Kidney tubule cell (primary cell): ENCODE results near the gene SLC2A13.
"Not testable (repeated sequence)": the region's sequence is repeated elsewhere in the genome, so short reads cannot be mapped to it uniquely, and the experiment has no call there.

Source experiments
- DNase-seq: peaks from one replicate; pipeline ENCODE4 v3.0.0-alpha.2; 2018; ENCODE audit warnings: low spot score

SLC2A13 gene

DNA sequence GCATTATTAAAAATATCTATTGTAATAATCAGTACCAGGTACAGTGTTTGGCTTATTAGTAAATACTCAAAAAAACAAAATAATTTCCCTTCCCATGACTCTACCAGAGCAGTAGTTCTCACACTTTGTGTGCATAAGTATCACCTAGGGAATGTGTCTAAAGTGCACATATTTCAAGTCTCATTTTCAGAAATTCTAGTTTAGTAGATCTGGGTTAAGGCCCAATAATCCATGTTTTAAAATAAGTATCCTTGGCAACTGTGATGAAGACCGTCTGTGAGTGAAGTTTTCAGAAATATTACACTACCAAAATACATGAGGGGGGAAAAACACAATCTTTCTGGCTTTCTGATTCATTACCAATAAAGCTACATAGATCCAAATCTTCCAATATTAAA lies 237.6 kb downstream of the SLC2A13 start:
- no peak for DNase-seq

DNA sequence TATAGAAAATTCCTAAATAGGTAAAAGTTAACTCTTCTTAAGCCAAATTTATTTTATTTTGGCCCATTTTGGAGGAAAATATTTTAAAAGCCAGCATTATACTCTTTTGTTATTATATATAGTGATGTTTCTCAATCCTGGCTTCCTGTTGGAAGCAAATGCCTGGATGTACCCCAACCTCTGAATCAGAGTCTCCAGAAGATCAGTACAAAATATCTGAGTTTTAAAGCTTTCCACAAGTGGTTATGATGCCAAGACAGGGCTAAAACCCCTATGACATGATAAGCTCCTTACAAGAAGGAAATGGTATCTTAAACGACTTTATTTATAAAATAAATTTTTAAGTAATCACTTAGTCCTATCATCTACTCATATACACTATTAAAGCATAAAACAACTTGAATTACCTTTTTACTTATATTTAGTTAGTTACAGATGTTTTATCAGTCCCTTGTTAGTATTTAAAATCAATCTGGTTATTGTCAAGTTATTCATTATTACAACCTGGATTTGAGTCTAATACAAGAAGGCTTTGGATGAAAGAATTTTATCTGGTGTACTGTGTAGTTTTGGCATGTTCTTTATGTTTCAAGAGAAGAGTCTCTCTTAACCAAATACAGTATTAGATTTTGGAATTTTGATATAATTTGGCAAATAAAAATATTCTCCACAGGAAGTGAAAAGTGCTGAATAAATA lies 238.1 kb downstream of the SLC2A13 start:
- DNase-seq: no peak

DNA sequence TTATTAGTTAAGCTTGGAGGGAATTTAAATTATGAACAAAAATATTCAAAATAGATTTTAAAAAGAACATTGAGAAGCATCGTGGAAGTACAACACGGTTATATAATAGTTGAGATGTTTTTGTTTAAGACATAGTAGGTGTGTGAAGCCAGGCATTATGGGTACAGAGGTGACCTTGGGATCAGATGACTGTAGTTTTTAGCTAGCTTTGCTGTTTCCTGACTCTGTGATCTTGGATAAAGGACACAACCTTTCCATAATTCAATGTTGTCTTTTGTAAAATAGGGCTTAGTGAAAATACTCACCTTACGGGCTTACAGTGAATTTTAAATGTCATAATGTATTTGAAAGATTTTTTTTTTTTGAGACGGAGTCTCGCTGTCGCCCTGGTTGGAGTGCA lies 239.7 kb downstream of the SLC2A13 start:
- no peak for DNase-seq

DNA sequence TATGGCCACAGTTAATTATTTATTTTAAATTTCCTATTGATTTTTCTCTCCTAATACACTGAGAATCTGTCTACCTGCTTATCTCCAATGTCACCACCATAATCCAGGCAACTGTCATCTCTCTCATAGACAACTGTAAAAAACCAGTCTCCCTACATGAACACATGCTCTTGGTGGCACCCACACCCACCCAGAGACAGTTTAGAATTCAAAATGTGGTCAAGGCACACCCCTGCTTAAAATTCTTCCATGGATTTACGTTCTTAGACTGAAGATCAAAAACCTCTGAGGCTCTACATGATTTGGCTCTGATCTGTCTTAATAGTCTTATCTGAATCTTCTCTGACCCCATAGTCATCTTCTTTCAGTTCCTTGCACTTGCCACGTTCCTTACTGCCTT lies 245.2 kb downstream of the SLC2A13 start:
- no peak for DNase-seq

DNA sequence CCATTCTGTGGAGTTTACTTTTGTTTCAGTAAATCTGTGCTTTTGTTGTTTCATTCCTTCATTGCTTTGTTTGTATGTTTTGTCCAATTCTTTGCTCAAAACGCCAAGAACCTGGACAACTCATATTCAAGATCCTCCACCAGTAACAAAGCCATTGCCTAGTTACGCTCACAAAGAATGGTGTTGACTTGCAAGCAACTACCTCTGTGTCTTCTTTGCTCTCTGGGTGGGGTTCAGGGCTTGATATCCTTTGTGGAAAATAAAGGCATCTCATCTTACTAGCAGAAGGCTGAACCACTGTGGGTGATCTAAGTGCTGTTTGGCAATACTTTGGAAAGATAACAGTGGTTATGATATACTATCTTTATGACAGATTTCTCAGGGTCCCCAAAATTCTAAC lies 252.9 kb downstream of the SLC2A13 start:
- DNase-seq: no peak

DNA sequence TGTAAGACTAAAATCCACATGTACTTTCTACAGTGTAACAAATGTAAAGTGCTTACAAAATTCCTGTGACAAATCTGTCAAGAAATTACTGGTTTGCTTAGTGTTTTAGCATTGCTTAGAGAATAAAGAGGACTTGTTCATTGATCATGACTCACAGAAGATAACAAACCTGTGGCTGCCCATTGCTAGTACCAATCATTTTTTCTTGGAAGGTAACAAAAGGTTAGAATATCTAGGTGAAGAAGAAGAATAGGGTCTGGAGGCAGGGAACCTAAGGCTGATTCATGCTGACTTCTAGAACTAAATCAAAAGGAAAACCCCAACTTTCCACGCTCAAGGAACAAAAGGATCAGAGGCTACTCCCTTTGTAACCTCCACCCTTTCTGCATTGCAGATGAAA lies 253.5 kb downstream of the SLC2A13 start:
- DNase-seq: peak; percentile 34

DNA sequence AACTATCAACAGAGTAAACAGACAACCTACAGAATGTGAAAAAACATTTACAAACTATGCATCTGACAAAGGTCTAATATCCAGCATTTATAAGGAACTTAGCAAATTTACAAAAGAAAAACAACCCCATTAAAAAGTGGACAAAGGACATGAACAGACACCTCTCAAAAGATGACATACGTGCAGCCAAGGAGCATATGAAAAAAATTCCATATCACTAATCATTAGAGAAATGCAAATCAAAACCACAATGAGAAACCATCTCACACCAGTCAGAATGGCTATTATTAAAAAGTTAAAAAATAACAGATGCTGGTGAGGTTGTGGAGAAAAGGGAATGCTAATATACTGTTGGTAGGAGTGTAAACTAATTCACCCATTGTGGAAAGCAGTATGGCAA lies 257.7 kb downstream of the SLC2A13 start:
- peak; percentile 11 for DNase-seq

DNA sequence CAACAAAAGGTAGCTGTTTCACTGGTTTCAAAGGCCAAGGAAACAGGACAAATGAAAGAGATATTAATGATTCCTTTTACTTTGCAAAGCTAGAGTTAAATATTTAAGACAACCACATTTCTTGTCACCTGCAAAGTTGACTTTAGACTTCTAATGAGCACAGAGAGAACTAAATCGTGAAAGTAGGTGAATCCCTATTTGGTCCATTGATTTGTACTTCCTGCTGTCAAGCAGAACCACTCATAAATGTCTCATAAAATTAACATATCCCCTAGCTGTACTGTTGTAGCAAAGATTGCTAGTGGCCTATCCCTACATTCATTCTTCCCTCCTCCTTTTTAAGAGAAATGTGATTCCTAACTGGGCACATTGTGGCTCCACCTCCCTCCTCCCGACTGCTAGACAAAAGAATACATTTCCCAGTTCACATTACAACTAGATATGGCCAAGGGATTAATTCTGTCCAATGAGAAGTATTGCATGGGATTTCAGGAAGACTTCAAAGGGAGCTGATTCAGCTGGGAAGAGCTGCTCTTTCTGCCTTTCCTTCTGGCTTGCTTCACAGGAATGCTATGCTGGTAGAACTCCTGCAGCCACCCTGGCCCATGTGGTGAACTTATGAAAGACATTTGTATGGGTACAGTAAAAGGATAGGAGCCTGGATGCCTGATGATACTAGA lies 258.8 kb downstream of the SLC2A13 start:
- peak; percentile 76 for DNase-seq

DNA sequence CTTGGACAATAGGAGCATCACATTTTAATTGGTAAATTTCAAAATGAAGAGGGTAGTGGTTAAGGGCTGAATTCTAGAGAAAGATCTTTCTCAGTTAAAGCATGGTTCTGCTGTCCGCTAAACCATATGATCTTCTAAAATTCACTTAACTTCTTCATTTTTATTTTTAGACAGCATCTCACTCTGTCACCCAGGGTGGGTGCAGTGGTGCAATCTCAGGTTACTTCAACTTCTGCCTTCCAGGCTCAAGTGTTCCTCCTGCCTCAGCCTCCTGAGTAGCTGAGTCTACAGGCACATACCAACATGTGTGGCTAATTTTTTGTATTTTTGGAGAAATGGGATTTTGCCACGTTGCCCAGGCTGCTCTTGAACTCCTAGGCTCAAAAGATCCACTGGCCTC lies 259.6 kb downstream of the SLC2A13 start:
- no peak for DNase-seq

DNA sequence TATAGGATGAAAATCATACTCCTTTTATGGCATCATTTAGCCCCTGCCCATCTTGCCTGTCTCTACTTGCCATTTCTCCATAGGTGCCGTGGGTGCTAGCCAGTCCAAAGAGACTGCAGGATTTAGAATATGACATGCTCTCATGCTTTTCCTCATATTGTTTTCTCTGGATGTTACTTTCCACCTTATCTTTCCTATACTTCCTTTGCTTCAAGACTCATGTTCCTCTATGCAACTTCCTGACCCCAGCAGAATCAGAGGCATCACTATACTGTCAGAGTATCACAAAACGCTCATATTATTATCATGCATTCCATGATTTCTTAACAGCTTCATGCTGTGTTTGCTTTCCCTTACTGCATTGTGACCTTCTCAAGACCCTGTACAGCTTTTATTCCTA lies 265.5 kb downstream of the SLC2A13 start:
- DNase-seq: no peak

DNA sequence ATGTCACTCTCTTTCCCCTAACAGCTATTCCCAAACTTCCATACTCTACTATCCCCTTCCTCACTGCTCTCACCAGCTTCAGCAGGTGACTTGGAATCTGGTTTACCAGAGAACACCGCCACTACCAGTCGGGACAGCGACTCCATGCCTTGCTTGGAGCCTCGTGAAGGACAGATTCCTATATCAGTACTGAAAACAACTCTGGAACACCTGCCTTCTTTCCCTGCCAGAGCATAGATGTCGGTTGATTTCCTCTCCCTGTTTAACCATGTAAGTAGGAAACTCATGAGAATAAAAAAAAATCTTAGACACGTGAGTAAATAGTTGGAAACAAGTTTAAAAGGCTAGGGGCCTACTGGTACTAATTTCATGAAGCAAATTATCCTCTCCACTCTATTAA lies 266.8 kb downstream of the SLC2A13 start:
- no peak for DNase-seq

DNA sequence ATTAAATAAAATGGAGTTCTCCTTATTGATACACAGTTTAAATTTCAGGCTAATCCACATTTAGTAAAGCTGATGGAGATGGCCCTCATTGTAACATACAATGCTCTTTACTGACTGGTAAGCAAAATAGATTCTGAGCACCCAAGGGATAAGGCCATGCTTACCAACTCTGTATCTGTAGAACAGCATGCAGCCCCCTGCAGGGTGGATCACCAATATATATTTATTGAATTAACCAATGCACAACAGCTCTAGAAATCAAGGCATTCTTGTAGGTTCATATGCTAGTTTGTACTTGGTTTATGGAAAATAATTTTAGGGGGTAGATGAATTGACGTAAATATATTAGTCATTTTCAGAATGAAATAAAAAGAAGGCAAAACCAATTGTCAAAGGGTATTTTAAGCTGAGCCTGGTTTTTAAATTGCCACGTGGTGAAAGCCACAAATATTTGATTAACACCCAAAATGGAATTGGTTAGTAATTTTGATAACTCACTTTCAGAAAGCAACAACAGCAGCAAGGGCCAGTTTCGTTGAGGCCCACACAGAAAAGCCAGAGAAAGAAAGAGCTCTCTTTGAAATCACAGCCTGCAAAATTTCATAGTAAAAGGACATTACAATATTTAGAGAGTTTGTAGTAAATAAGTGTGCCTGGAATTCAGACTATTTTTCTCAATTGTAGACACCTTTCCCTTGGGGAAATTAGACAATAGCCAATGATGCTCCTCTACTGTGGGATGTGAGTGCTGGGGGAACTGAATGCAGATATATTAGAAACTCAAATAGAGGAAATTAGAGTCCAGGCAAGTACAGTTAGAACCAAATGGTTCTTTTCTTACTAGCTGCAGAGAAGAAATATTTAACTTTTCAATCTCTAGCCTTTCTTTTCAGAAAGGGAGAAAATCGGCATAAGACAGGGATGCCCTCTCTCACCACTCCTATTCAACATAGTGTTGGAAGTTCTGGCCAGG lies 270.1 kb downstream of the SLC2A13 start:
- no peak for DNase-seq

DNA sequence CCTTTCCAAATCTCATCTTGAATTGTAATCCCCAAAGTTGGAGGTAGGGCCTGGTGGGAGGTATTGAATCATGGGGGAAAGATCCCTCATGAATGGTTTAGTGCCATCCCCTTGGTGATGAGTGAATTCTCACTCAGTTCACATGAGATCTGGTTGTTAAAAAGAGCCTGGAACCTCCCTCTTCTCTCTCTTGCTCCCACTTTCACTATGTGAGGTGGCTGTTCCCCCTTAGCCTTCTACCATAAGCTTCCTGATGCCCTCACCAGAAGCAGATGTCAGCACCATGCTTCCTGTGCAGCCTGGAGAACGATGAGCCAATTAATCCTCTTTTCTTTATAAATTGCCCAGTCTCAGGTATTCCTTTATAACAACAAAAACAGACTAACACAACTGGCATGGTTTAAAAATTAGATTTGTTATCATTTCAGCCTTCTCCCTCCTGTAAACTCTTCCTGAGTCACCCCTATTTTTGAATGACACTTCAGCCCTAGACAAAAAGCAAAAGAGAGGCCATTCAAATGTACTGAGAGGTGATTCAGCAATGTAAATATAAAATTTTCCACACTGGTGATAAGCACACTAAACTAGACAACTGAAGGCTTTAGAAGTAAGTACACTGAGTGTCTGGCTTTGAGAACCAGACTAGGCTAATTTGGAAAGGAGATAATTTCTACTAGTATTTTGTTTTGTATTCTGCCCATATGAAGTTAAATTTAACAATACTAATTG lies 274.1 kb downstream of the SLC2A13 start:
- DNase-seq: peak; percentile 38

DNA sequence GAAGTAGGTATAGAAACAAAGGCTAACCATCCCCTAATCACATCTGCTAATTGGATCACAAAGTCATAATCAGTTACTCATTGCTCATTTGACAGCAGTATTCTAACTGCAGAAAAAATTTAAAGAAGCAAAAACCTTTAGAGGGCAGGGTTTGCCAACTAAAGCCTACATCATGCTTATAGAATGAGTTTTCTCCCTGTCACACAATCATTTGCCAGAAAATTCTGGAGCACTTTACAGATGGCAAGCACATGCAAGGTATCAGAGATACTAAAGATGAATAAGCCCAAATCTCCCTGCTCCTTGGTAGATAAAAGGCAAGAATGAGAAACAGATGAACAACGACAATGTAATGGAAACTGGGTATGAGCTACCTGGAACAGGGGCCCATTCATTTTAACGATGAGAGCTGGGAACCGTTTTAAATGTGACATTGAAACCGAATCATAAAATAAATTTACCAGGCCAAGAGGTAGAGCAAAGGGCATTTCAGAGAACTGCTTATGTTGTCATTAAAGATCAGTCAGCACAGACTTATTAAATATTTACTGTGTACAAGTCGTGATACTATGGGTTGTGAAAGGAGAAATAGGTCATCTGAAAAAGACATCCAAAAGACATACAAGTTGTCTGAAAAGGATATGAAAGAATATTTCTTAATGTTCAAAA lies 274.9 kb downstream of the SLC2A13 start:
- DNase-seq: no peak

DNA sequence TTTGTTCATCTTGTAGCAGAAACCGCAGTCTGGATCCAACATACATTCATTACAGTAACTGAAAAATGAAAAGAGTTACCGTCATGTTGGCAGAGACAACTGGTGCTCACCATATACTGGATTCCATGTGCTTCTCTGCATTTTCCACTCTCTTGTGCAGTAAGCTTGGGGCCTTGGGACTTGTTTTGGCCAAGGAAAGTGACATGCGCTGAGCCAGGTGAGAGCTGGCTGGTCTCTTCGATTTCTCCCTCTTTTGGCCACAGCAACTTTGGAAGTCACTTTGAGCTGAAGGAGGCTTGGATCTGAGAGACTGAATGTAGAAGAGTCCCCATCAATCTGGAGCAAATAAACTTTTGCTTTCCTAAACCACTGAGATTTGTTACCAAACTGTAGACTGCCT lies 275.7 kb downstream of the SLC2A13 start:
- no peak for DNase-seq

DNA sequence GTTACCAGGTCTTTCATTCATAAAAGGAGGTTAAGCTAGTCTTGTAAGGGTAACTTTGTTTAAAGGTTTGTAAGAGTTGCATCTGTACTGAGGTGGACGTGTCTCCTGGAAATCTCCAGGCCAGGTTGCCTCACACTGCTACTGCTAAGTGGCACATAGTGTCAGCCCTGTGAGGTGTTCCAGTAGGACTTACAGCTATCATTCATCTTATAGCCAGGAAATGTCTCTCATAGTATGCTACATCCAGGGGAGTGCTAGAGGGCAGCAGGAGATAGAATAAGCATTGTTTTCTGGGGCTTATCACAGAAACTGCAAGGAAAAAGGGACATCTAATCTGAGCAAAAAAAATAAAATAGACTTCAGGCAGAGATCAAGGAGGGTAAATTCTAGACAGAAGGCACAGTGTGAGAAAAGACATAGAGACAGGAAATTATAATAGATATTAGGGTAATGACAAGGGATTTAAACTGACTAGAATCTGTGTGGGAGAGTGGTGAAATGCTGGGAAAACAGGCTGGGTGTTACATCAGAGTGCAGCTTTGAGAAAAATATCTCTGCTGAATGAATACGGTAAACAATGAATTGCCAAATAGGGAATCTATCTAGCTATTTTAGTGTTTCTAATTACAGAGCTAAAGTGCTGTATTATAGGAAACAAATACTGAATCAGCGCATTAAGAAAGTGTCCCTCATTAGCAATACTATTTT lies 281.2 kb downstream of the SLC2A13 start:
- no peak for DNase-seq

DNA sequence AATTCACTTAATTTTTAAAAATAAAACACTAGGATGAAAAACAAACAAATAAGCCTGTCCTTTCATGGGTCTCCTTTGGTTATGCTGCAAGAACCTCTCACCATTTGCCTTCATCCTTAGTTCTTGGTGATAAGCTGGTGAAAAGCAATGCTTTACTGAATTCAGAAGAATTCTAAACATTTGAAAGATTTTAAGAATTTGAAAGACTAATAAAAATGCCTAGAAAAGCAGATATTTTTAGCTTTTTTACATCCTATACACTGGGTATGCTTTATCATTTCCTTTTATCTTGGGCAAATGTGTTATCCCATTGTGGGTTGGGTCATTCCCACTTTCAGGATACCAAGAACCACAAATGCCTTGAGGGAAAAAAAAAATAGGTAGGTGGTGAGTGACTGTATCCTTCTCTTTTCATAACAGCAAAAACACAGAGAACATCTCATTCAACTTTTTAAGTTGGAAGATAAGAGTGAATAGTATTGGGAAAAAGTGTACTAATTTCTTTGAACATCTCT lies 289.2 kb downstream of the SLC2A13 start:
- DNase-seq: no peak

DNA sequence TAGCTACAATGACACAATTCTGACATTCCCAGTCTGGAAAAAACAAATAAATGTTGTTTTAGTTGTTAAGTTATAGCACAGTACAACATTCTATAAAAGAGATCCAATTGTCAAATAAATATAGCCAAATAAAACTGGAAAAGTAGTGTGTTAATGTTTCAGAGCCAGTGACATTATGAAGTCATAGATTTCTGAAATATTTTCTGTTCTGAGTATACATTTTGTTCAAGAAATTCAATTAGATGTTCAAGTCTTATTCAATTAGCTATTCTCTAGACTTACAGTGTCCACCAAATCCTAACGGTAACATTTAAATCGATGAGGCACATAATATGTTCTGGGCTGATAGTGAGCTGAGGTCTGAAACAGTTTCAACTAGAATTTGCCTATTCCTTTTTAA lies 290.1 kb downstream of the SLC2A13 start:
- no peak for DNase-seq

DNA sequence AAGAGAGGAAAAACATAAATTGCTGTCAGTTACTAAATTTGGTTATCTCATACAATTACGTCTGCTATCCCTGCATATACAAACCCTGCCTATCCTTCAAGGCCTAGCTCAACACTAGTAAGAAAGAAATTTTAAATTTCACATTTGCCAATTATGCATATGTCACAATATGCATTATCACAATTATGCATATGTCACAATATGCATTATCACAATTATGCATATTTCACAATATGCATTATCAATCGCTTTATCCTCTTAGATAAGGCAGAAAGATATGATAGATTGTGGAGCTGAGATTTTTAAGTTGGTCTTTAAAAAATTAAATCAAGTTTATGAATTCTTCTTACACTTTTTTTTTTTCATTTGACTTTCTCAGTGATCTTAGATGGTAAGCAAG lies 291.3 kb downstream of the SLC2A13 start:
- no peak for DNase-seq

DNA sequence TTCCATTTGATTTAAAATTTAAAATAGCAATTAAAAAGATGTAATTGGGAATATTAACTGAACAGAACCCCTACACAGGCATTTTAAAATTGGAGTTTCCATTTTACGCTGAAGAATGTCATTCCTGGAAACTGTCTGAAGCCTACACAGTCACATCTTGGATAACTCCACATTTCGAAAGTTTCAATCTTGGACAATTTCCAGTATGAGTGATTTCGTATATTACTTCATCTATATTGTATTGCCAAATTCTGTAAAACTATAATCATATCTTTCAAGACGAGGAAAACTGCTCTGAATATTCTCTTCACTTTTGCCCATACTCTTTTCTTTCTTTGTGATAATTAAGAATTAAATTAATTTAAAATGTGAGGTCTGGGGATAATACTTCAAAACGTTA lies 292.1 kb downstream of the SLC2A13 start:
- no peak for DNase-seq

DNA sequence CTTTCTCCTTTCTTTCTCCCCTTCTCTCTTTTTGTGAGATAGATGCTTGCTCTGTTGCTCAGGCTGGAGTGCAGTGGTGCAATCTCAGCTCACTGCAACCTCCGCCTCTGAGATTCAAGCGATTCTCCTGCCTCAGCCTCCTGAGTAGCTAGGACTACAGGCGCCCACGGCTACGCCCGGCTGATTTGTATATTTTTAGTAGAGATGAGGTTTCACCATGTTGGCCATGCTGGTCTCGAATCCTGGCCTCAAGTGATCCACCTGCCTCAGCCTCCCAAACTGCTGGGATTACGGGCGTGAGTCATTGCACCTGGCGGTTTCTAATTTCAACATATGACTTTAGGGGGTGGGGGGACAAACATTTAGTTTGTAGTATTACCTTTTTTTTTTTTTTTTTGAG lies 293.4 kb downstream of the SLC2A13 start:
- not testable (repeated sequence) for DNase-seq
